HG03039 (cell line): ENCODE results near the gene ZBTB16.

ENCODE experiments used
- ATAC-seq: cut with Tn5 transposase; IDR thresholded peaks from one replicate; pipeline ENCODE4 v1.9.1; 2021; ENCODE audit warnings: mild to moderate bottlenecking, moderate library complexity; ENCODE audit not compliant: unreplicated experiment

The ZBTB16 gene

GRCh38 chr11:114082767-114083181, 23.3 kb downstream of the ZBTB16 start:
- no peak for ATAC-seq

- no peak for ATAC-seq
Observed at GRCh38 chr11:114083391-114084252, 24.1 kb downstream of the ZBTB16 start.

GRCh38 chr11:114084414-114084813, 24.9 kb downstream of the ZBTB16 start:
- no peak for ATAC-seq

- no peak for ATAC-seq
Observed at GRCh38 chr11:114085965-114086793, 26.7 kb downstream of the ZBTB16 start.

- ATAC-seq, result no peak
Observed at GRCh38 chr11:114087025-114087424, 27.5 kb downstream of the ZBTB16 start.

- no peak for ATAC-seq
Observed at GRCh38 chr11:114088216-114088615, 28.7 kb downstream of the ZBTB16 start.

- no peak for ATAC-seq
Observed at GRCh38 chr11:114088836-114089235, 29.3 kb downstream of the ZBTB16 start.

- no peak for ATAC-seq
Observed at GRCh38 chr11:114089748-114090147, 30.2 kb downstream of the ZBTB16 start.

- ATAC-seq, result no peak
Observed at GRCh38 chr11:114090225-114090910, 30.9 kb downstream of the ZBTB16 start.

GRCh38 chr11:114090976-114091375, 31.5 kb downstream of the ZBTB16 start:
- no peak for ATAC-seq

GRCh38 chr11:114091516-114092397, 32.2 kb downstream of the ZBTB16 start:
- no peak for ATAC-seq

- no peak for ATAC-seq
Observed at GRCh38 chr11:114092478-114092877, 33.0 kb downstream of the ZBTB16 start.

GRCh38 chr11:114092953-114093352, 33.4 kb downstream of the ZBTB16 start:
- ATAC-seq, result no peak

GRCh38 chr11:114094516-114094915, 35.0 kb downstream of the ZBTB16 start:
- no peak for ATAC-seq

GRCh38 chr11:114095899-114096298, 36.4 kb downstream of the ZBTB16 start:
- no peak for ATAC-seq

- ATAC-seq, result no peak
Observed at GRCh38 chr11:114097832-114098231, 38.3 kb downstream of the ZBTB16 start.

- no peak for ATAC-seq
Observed at GRCh38 chr11:114098927-114099326, 39.4 kb downstream of the ZBTB16 start.

GRCh38 chr11:114099392-114100178, 40.1 kb downstream of the ZBTB16 start:
- ATAC-seq, result no peak
